Bone marrow (tissue), 2 donors: ENCODE data around the gene ARHGAP26.

Source experiments
- DNase-seq, 2 donors: peaks; one replicate each; lab custom pipeline; 2025; lab: John Stamatoyannopoulos, UW

Gene ARHGAP26

GRCh38 chr5:143037071-143037470, 266.9 kb downstream of the ARHGAP26 start:
- no peak for DNase-seq

- DNase-seq: no peak
Measured at GRCh38 chr5:143037708-143038107, 267.5 kb downstream of the ARHGAP26 start.

DNA sequence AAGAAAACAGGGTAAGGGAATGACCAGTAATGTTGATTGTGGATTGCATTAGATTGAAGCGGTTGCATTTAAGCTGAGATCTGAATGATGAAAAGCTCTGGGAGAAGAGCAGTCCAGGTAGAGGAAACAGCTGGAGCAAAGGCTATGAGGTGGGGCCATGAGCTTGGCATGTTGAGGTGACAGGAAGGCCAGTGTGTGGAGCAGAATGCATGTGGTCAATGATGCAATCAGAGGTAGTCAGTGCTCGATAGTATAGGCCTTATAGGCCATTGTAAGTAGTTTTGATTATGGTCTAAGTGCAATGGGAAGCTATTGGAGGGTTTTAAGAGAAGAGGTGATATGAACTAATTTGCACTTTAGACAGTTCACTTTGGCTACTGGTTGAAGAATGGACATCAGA, 270.4 kb downstream of the ARHGAP26 start:
- DNase-seq: no peak

- no peak for DNase-seq
Measured at GRCh38 chr5:143041461-143041860, 271.3 kb downstream of the ARHGAP26 start.

GRCh38 chr5:143041972-143042770, 272.0 kb downstream of the ARHGAP26 start:
- DNase-seq: no peak

GRCh38 chr5:143044265-143044664, 274.1 kb downstream of the ARHGAP26 start:
- DNase-seq: no peak

DNA sequence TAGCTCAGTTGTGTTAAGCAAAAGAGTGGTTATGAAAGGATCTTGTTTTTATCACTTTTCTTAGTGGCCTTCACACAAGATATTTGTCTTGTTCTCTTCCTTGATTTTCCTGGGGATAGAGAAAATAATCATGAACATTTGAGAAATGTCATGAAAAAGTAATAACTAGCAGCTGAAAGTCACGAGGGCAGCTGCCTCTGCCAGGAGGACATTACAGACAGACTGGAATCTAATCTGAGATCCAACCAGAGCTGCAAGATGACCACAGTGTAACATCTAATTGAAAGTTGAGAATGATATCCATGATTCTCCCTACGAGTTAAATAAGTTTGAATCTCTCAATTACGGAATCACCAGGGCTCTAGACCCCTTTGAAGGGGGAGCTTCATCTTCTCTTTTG, 274.9 kb downstream of the ARHGAP26 start:
- no peak for DNase-seq

- DNase-seq: no peak
Measured at GRCh38 chr5:143046314-143046713, 276.1 kb downstream of the ARHGAP26 start.

- DNase-seq: no peak
Measured at GRCh38 chr5:143047091-143047490, 276.9 kb downstream of the ARHGAP26 start.

GRCh38 chr5:143050183-143050582, 280.0 kb downstream of the ARHGAP26 start:
- no peak for DNase-seq

DNA sequence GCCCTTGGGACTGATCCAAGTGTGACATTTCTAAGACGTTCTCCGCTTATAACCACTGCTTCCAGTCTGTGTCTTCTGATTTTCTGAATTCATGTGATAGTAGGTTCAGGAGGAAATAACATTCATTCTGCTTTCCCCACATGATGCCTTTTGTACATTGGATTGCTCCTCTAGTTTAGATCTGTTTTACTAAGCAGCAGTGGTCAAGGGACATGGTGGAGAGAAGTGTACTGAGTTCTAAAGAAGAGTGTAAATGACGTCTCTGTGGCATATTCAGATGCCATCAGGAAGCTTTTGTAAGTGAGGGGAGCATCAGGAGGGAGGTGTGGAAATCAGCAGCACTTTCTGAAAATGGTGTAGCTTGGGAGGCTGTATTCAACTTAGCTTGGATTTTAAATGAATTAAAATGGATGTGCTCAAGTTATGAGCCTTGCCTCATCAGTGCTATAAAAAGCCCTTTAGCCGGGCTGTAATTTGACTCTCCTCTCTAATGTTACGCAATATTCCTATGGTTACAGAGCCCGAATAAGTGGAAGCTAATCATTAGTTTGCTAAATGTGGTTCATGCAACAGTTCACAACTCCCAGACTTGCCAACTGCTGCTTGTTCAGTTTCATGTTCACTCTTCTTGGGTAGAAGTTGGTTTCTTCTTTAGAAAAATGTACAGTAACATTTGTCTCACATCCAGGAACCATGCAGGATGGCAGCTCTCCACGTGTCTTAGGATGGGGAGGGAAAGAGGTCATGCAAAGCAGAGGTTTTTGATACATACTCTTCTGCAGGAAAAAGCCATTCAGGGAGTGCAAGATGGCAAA, 281.3 kb downstream of the ARHGAP26 start:
- peak in 1 of 2 donors; percentile 59 for DNase-seq

DNA sequence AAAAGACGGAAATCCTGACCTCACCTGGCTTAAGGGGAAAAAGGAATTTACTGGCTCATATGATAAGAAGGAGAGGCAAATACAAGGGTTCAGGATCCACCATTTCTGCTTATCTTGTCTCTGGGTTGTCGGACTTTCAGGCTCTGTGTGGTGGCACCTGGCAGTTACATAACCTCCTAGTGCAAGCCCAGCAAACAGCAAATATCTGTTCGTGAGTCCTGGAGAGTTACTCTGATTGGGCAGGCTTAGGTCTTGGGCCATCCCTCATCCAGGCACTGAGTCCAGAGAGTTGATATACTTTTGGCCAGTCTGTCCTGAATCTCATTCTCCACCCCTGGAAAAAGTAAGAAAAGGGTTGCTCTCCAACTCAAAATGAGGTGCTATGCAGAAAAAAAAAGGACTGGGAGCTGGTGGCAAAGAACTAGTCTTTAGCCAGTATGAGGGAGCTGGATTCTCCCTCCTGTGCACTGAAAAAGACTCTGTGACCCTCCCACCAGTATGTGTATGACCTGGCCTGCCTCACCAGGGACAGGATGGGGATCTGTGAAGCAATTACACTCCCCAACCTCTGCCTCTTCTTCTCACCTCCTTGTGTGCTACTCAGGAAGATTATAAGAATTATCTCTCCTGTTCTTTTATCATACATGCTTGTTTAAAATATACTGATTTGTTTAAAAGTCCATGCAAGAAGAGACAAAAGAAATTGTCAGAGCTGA, 282.9 kb downstream of the ARHGAP26 start:
- no peak for DNase-seq

GRCh38 chr5:143053780-143054179, 283.6 kb downstream of the ARHGAP26 start:
- no peak for DNase-seq

DNA sequence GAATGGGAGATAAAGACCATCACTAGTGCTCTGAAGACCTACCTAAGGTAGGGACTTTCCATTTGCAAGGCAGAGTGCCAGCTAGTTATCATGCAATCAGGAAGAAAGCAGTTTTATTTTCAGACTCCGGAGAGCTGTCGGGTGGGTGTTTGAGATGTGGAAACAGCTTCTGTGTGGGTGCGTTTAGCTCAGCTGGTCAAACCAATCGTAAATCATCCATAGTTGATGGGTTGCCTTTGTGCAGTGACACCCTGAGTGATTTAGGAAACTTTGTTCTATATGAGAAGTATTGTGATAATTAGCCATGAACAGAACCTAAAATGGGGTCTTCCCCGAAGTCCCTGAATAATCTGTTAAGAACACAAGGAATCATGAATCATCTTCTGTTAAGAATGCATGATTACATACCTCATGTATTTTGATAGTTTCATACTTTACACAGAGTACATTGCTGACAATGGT, 284.3 kb downstream of the ARHGAP26 start:
- DNase-seq: peak in 1 of 2 donors; percentile 76

GRCh38 chr5:143055596-143056338, 285.6 kb downstream of the ARHGAP26 start:
- peak in 1 of 2 donors; percentile 41 for DNase-seq

DNA sequence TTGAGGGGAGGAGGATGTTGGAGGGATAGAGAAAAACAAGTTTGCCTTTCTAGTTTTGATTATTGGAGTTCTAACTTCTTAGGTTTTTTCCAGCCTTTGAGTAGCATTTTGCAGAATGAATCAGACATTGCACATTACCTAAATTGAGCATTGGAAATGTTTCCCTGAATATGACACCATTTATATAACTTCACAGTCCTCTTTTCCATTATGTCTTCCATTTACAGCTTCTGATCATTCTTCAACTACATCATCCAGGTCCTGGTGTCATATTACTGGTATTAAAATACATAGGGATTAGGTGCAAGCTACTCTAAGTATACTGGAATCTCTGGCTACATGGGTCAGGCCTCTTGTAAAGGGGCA, 286.1 kb downstream of the ARHGAP26 start:
- no peak for DNase-seq

DNA sequence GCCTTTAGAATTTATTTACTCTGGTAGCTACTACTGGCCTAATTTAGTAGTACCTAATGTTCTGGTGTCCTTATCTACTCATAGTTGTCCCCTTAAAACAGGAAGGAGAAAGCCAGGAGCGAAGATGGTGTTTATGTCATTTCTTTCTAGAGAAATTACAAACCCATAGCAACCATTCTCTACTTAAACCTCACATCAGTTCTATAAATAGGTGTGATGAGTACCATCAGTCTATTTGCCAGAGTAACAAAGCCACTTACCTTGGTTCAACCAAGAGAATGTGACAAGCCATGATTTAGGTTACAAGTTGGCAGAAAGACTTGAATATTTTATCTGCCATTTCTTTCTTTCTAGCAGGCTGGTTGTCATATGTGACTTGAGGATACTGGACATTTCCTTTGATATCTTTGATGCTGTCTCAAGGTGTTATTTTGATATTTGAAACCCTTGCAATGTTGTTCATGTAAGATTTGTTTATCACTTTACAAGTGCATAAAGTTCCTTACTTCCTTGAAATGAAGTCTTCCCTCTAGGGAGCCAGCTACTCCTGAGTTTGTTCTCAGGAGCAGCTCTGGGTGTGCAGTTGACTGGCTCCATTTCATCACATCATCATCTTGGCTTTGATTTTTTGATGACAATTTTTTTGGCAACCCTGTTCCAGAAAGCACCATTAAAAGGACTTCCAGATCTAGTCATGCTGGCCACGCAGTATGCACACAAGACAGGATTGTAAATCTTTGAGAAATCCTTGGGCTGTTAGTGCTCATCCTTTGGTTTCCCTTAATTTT, 286.8 kb downstream of the ARHGAP26 start:
- DNase-seq: no peak

DNA sequence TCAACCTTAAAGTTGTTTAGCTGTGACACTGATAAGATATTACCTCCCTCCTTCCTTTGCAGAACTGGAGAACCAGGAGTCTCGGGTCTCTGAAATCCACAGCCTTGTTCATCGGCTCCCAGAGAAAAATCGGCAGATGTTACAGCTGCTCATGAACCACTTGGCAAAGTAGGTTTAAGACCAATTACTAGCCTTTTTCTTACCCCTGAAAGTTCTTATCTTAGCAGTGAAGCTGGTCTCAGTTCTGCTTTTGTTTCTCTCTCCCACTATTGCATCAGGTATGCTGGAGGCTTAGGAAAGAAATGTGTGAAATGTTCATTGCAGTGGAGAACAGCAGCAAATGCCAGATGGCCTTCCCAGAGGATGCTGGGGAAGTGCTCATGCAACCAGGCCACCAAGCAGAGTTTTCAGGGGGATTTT, 287.4 kb downstream of the ARHGAP26 start:
- DNase-seq: no peak

- DNase-seq: no peak
Measured at GRCh38 chr5:143059355-143059754, 289.2 kb downstream of the ARHGAP26 start.

- DNase-seq: no peak
Measured at GRCh38 chr5:143059976-143060765, 290.0 kb downstream of the ARHGAP26 start.
